GM19240 (cell line): Measurements from ENCODE around the gene OVCA2.
"Not testable (repeated sequence)": the region's sequence is repeated elsewhere in the genome, so short reads cannot be mapped to it uniquely, and the experiment has no call there.

Source experiments
- DNase-seq: peaks from one replicate; pipeline ENCODE4 v3.0.0; 2011; ENCODE audit warnings: low spot score; ENCODE audit not compliant: insufficient read length

Gene OVCA2

GRCh38 chr17:2041561-2042389, at the start of gene OVCA2:
OVCA2 (plus strand) TSS chr17:2042022; CDS start chr17:2042048, 26 bp downstream.
- DNase-seq: peak; percentile 92

GRCh38 chr17:1992541-1992940, 49.3 kb upstream of the OVCA2 start:
- DNase-seq: no peak

DNA sequence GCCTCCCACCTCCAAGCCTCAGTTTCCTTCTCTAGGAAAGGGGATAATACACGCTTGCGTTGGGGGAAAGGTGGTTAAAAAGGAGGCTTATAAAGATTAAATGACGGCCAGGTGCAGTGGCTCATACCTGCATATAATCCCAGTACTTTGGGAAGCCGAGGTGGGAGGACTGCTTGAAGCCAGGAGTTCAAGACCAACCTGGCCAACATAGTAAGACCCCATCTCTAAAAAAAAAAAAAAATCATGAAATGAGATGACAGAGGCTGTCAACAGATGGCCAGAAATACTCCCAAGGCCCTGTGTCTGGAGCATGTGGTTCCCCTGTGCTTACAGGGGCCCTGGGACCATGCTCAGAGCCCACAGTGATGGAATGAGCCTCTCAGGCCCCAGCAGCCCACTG, 47.1 kb upstream of the OVCA2 start:
- DNase-seq: no peak

GRCh38 chr17:1995321-1995892, 46.4 kb upstream of the OVCA2 start:
- DNase-seq: no peak

DNA sequence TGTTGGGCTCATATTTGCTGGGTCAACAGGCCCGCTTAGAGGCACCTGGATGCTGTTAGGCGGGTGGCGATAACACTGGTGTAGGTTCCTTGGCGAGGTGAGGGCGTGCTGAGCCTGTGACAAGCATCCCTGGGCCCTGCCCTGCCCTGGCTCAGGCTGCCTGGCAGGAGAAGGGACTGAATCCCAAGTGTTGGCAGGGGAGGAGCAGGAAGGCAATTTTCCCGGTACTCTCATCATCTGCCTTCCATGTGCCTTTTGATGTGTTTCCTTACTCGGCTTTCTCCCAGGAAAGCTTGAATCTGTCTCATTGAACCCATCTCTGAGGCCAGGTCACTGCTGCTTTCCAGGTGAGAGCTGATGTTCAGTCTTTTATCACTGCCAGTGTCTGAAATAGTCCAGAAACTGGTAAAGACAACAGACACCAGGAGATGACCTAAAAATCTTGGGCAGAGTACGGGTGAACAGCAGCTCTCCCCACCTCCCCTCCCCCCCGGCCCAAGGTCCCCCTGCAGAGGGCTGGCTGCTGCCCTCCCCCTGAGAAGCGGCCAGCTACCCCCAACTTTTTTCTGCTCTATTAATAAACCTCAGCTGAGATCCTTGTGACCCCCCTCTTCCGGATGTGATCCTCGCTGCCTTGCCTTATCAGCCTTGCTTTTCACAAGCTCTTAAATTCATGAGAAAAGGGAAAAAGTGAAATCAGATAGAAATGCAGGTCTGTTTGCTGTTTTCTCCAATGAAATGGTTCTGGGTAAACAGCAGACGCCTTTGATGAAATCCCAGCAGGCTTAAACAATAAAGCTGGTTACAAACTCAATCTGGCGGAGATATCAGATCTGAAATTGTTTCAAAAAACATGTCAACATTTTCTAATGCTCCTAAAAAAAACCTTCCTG, 45.7 kb upstream of the OVCA2 start:
- no peak for DNase-seq

- no peak for DNase-seq
Measured at GRCh38 chr17:1996800-1997288, 45.0 kb upstream of the OVCA2 start.

DNA sequence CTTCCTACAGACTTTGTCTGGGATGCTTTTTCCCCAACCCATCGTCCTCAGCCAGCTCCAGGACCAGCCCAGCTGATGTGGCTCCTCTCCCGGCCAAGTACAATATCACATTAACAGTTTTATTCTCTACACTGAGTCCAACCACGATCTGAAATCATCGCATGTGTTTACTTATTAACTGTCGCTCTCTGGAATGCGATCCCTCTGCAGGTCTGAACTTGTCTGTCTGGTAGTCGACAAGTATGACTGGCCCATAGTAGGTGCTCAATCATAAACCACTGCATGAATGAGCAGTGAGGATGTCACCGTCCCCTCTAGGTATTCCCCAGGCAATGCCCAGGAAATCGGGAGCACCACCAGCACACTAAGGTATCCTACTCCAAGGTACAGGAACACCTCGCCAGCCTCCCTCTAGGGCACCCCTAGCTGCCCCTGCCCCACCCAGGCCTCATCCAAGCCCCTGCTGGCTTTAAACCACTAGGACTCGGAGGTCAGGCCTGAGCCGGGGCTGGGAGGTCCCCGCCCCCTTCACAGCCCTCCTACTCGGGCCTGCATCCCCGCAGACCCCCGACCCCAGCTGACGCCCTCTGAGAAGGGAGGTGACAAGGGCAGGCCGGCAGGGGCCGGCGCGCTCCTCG, 44.4 kb upstream of the OVCA2 start:
- no peak for DNase-seq

DNA sequence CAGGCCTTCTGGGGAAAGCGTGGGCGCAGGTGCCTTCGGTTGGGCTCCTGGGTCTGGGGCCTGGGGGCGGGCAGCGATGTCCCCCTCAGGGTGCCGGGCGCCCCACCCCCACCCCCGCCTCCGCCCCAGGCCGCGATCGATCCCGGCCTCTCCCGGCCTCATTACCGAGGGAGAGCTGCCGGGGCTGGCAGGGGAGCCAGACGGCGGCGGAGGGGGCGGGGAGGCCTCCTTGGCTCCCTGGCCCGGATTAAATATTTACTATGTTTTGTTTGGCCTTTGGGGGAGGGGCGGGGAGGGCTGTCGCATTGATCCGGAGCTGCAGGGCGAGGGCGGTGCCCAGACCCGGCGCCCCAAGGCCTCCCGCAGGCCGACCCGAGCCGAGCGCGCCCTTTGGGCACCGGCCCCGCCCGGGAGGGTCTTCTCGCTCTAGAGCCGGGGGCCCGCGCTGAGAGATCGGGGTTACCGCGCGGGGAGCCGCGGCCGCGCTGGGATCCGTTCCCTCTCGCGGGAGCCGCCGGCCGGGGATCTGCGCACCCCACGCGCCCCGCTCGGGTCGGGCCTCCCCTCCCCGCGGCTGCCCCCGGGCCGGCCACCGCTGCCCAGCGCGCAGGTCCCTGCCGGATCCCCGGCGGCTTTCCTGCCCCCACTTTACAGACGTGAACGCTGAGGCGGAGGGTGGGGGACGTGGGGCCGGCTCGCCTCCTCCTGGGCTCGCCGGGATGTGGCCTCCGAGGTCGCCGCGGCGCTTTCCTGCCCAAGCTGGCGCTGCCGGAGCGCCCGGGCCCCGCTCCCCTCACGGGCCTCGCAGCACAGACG, 43.7 kb upstream of the OVCA2 start:
- no peak for DNase-seq

GRCh38 chr17:1999557-2000251, 42.1 kb upstream of the OVCA2 start:
- DNase-seq: no peak

GRCh38 chr17:2002767-2003329, 39.0 kb upstream of the OVCA2 start:
- DNase-seq: no peak

DNA sequence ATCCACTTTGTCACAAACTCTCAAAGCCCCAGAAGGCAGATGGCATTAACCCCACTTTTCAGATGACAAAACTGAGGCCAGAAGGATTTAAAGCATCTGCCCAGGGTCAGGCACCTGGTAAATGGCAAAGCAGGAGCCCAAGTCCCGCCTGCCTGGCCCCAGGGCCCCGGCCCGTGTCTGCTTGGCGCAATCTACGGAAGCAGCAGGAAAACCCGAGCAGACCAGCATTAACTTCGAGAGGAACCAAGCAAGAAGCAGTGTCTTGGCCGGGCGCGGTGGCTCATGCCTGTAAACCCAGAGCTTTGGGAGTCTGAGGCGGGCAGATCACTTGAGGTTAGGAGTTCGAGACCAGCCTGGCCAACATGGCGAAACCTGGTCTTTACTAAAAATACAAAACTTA, 38.3 kb upstream of the OVCA2 start:
- DNase-seq: no peak

DNA sequence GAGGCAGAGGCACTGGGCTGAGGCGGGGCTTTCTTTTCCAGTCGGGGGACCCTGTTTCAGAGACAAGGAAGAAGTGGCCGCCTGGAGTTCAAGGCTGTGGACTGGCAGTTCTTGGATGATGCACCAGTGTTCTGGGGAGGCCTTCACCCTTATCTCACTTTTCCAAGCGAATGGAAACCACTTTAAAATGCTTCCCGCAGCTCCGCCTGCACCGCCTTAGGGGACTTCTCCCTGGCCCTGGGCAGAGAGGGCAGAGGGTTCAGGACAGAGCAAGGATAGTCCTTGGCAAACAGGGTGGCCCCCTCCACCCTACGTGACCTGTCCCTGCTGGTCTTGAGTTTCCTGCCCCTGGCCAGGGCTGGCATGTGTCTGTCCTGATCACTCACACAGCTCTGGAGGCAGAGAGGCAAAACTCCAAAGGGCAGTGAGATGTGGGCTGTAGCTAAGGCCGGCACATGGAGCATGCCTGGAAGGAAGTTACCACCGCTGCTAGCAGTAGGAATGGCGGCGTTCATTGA, 37.3 kb upstream of the OVCA2 start:
- no peak for DNase-seq

- no peak for DNase-seq
Measured at GRCh38 chr17:2008332-2009126, 33.3 kb upstream of the OVCA2 start.

DNA sequence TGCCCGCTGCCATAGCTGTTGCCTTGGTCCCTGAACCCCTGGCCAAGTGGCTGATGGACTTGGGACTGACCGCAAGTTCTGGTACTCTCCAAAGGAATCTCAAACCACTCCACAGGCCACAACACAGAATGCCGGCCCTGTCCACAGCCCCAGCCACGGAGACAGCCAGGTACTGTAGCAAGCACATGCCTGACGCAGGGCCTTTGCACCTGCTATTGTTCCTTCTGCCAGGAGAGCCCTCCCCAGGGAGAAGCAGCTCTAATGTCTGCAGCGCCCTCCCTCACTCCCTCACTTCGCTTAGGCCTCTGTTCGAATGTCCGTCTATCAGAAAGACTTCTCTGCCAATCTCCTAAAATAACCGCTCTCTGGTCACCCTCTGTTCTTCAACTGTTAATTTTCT, 32.1 kb upstream of the OVCA2 start:
- DNase-seq: no peak

GRCh38 chr17:2011411-2012371, 30.1 kb upstream of the OVCA2 start:
- no peak for DNase-seq

DNA sequence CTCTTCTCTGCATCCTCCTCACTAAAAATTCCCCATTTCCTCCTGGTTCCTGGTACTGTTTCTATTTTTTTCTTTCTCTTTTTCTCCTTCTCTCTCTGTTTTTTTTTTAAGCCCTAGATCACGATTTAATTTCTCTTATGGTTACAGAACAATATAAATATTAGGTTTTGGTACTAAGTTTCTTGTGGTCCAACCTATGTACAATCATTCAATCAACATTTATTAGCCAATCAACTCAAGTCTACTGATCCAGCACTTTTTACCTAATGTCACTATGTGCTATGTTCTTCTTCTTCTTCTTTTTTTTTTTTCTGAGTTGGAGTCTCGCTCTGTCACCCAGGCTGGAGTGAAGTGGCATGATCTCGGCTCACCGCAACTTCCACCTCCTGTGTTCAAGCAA, 29.3 kb upstream of the OVCA2 start:
- DNase-seq: no peak

GRCh38 chr17:2013220-2013993, 28.4 kb upstream of the OVCA2 start:
- not testable (repeated sequence) for DNase-seq
